CD4-positive, alpha-beta T cell treated with Interleukin-2 at 100 ng/mL for 4 hours (primary cell): ENCODE data around the gene CNTN3.

ENCODE experiments used
- DNase-seq: peaks from one replicate; pipeline ENCODE4 v3.0.0-alpha.2; 2020; ENCODE audit warnings: low spot score

The CNTN3 gene

GRCh38 chr3:74607803-74608202 is 6.7 kb downstream of the CNTN3 start:
- no peak for DNase-seq

DNA sequence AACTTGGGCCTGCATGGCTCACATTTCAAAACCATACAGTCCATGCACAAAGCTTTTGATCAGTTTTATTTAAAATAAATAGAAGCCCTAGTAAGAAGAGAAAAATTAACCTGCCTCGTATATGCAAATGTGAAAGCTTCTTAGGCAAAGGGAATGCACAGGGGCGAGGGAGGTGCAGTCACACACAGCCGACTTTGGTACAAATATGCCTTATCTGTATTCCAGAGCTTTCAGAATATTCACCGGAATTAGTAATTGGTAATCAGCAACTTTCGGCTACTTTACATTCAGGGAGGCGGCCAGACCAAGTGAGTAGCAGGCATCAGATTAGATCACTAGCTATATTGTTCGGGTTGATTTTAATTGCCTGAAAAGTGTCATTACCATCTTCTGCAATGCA is 7.5 kb downstream of the CNTN3 start:
- DNase-seq: no peak

- DNase-seq: no peak
These were observed 9.0 kb downstream of the CNTN3 start for GRCh38 chr3:74605437-74605836.

DNA sequence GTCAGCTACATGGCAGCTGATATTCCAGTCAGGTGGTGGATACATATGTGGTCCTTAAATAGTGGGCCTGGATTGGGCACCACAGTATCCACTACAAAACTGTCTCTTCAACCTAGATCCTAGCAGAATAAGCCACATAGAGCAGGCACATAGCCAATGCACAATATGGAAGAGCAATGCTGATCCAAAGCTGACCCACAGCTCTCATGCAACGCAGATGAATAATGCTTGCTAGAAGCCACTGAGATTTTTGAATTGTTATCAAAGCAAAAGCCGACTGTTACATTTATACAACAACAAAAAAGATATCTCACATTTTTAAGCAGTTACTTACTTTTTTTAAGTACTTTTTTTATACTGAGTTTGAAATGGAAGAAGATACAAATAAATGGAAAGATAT is 11.2 kb downstream of the CNTN3 start:
- no peak for DNase-seq

DNA sequence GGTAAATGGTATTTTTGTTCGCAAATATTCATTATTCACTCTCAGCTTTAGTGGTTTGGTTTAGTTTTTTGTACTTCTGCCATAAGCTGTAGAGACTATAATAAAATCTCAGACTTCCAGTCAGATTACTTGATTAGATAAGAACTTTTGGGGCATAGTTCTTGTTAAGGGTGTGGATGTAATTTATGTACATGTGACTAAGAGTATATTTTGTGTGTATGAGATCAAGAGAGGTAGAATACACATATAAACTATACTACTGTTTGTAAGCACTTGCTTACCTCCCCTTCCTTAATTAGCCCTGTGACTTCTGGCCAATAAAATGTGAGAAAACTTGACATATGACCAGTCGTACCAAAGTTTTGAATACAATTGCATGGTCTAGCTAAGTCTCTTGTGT is 12.0 kb downstream of the CNTN3 start:
- no peak for DNase-seq

DNA sequence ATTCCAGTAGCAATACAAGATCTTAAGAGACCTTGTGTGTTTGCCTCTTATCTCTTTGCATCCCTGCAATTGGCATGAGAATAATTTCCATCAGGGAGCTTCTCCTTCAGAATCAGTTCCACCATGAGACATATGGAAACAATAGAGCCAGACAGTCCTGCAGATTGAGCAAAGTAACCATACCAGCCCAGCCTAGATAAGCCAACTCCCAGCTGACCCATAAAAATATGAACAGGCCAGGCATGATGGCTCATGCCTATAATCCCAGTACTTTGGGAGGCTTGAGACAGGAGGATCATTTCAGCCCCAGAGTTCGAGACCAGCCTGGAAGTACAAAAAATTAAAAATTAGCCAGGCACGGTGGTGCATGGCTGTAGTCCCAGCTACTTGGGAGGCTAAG is 12.7 kb downstream of the CNTN3 start:
- DNase-seq: no peak

DNA sequence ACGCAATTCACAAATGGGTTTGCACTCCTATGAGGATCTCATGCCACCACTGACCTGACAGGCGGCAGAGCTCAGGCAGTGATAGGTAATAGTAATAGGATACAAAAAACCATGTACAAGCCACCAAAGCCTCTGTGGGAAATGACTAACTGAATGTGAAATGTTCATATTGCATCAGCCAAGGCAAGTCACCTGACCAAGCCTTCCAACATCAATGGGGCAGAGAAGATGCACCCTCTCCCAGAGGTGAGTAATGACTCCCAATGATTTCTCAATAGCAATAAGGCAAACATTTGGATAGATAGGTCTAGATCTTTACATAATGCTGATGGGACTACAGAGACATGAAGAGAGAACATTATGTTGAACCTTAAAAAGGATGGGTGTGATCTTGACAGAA is 14.9 kb downstream of the CNTN3 start:
- no peak for DNase-seq

- no peak for DNase-seq
These were observed 21.3 kb downstream of the CNTN3 start for GRCh38 chr3:74593152-74593551.

GRCh38 chr3:74592359-74592758 is 22.1 kb downstream of the CNTN3 start:
- DNase-seq: no peak

DNA sequence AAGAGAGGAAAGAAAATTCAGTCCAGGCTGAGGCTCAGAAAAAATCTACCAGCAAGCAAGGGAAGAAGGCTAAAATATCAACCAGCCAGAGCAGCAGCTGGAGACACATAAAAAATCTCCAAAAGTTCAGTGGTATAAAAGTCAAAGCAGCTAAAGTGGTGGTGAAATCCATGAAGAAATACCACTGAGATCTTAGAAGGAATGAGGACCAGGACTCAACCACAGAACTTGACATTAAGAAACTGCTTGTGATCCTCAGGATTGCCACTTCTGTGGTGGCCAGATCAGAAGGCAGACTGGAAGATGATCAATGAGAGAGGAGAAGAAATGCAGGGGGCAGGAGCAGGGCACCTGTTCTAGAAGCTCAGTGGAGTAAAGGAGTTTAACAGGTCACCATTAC is 22.5 kb downstream of the CNTN3 start:
- DNase-seq: no peak

- DNase-seq: no peak
These were observed 23.1 kb downstream of the CNTN3 start for GRCh38 chr3:74591342-74591741.

GRCh38 chr3:74590620-74591262 is 23.7 kb downstream of the CNTN3 start:
- no peak for DNase-seq

DNA sequence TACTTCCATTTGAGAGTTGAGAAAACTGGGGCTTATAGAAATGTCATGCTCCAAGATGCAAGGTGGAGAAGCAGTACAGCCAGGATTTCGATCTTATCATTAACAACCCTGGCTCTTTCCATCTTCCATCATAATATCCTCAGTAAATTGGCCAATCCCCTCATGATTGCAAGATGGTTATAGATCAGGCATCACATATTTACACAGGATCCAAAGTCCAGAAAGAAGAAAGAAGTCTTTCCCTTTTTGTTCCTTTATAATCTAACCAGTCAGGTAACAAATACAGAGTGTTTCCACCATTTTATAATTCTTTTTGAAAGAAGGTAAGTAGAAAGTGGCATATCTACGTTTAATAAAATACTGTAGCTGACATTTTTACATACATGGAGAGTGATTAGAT is 29.7 kb downstream of the CNTN3 start:
- DNase-seq: no peak

- no peak for DNase-seq
These were observed 31.5 kb downstream of the CNTN3 start for GRCh38 chr3:74582982-74583381.

DNA sequence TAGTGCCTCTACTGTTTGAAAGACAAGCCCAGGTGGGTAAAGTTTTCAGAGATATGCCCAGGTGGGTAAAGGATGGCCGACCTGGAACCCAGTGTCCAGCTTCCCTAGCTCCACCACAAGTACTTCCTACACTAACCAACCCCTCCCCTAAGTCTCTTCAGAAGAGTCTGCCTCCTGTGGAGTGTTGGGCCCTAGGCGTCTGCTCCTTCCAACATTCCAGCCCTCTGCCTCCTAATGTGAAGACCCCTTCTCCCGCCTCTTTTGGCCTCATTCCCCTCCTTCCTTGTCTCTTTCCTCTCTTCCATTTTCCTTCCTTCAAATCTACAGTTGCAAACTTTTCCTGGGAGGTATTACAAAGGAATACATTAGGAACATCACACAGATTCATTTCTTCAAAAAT is 38.6 kb downstream of the CNTN3 start:
- DNase-seq: no peak

DNA sequence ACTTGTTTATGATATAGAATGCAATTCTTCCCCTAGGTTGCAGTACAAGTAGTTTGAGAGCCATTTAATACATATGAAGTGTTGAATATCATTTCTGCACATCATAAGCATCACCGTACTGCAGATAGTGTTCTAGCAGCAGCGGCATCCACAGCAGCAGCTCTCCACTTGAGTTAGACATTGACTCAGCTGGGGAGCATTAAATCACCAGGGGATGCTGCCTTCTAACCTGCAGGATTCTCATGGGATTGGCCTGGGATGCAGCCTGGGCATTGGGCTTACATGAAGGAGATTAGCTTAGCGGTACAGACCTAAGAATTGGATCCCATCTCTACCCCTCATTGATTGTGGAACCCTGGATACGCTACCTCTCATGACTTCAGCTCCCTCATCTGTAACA is 43.3 kb downstream of the CNTN3 start:
- no peak for DNase-seq
